K562 (cell line): ENCODE data around the gene LRRC26. TPM values are rescaled to one million over a fixed set of nuclear protein-coding genes. Genes with fewer than 3 reads are reported as not detected.

Experiments
- ATAC-seq: fragments of 200-7000 bp; cut with Tn5 transposase; 3 replicates; pipeline ENCODE4 v1.9.1; 2020; ENCODE audit warnings: moderate library complexity
- BruUV-seq: library from RNA; stranded (reverse); fragments of 400-500 nt; replicated peaks from 2 replicates; lab custom pipeline; 2021; lab: Mats Ljungman, UMichigan
- CTCF ChIA-PET: fragments of 300-600 bp; formaldehyde crosslinking; extraction: SDS; loops from one replicate; lab custom pipeline; 2021; ENCODE audit warnings: low intra/inter-chr PET ratio; lab: Yijun Ruan, JAX
- POLR2A ChIA-PET: fragments of 300-600, 350-650 bp; sonication (Branson Sonifier 250); formaldehyde crosslinking; extraction: SDS; loops from one replicate; lab custom pipeline; 2021; ENCODE audit warnings: antibody characterized with exemption, inconsistent platforms; lab: Yijun Ruan, JAX
- DNase-seq, 4 experiments: peaks; one replicate each; pipeline versions ENCODE4 v3.0.0 to v3.0.0-alpha.2; 2011 to 2018; ENCODE audit warnings: low spot score in 3 of 4, mixed read lengths in 3 of 4; ENCODE audit errors: extremely low read depth in 1 of 4
- FAIRE-seq: peaks from 2 replicates; lab custom pipeline; 2011; peaks lifted over from hg19 to GRCh38; lab: Jason Lieb, UNC
- H2AFZ ChIP-seq: 2 replicates; pipeline ENCODE4 v1.6.0; 2011; ENCODE audit warnings: low read depth, low read length, control low read depth, inconsistent platforms
- H3K27ac ChIP-seq: fragments of 200-600 bp; 3 replicates; pipeline ENCODE4 v1.8.0; 2011; ENCODE audit warnings: low read depth, mild to moderate bottlenecking, control low read depth, inconsistent platforms, low read length, moderate library complexity, mixed read lengths; ENCODE audit errors: extremely low read depth
- H3K27me3 ChIP-seq, 2 experiments: fragments of 300-600 bp in 1 of 2; 2 replicates in 1 of 2; 3 replicates in 1 of 2; pipeline versions ENCODE4 v1.6.0 to v1.8.0; 2011; ENCODE audit warnings: inconsistent platforms in 2 of 2, low read length in 2 of 2, mild to moderate bottlenecking in 1 of 2, mixed read lengths in 1 of 2, moderate library complexity in 1 of 2; ENCODE audit not compliant: control insufficient read depth in 2 of 2, insufficient read depth in 2 of 2
- H3K36me3 ChIP-seq: fragments of 300-600 bp; 3 replicates; pipeline ENCODE4 v1.8.0; 2011; ENCODE audit warnings: mild to moderate bottlenecking, low read length, inconsistent platforms; ENCODE audit not compliant: control insufficient read depth, insufficient read depth
- H3K4me1 ChIP-seq, 2 experiments: fragments of 200-600 bp in 1 of 2; replicated peaks in 1 of 2; 2 replicates in 1 of 2; 3 replicates in 1 of 2; pipeline versions ENCODE4 v1.5.1 to v1.8.0; 2011; ENCODE audit warnings: inconsistent platforms in 2 of 2, low read length in 2 of 2, mild to moderate bottlenecking in 1 of 2, mixed read lengths in 1 of 2, moderate library complexity in 1 of 2; ENCODE audit not compliant: control insufficient read depth in 2 of 2, insufficient read depth in 2 of 2
- H3K4me2 ChIP-seq: 2 replicates; pipeline ENCODE4 v1.6.1; 2011; ENCODE audit warnings: low read length, control low read depth, inconsistent platforms, mixed read lengths; ENCODE audit not compliant: insufficient read depth
- H3K4me3 ChIP-seq: fragments of 200-600 bp; sonication (generic), shearing (Covaris generic); 2 replicates; pipeline ENCODE4 v1.5.1; 2016; ENCODE audit warnings: control low read depth, inconsistent platforms
- H3K79me2 ChIP-seq: fragments of 200-600 bp; 3 replicates; pipeline ENCODE4 v1.8.0; 2011; ENCODE audit warnings: low read length, inconsistent platforms; ENCODE audit not compliant: control insufficient read depth, insufficient read depth
- H3K9ac ChIP-seq, 2 experiments: 2 replicates each; pipeline versions ENCODE4 v1.6.0 to v1.6.1; 2011; ENCODE audit warnings: low read depth in 2 of 2, low read length in 2 of 2, control low read depth in 1 of 2, inconsistent platforms in 1 of 2, mild to moderate bottlenecking in 1 of 2, mixed read lengths in 1 of 2; ENCODE audit not compliant: insufficient read depth in 1 of 2
- H3K9me1 ChIP-seq: one replicate; pipeline ENCODE4 v1.6.0; 2011; ENCODE audit warnings: inconsistent platforms, mild to moderate bottlenecking, low read length, moderate library complexity; ENCODE audit not compliant: control insufficient read depth, insufficient read depth
- H3K9me3 ChIP-seq: replicated peaks from 2 replicates; pipeline ENCODE4 v1.5.1; 2011; ENCODE audit warnings: low read depth, low read length, inconsistent platforms; ENCODE audit not compliant: control insufficient read depth, insufficient read depth
- H4K20me1 ChIP-seq: replicated peaks from 2 replicates; pipeline ENCODE4 v1.6.1; 2011; ENCODE audit warnings: low read length, inconsistent platforms, mixed read lengths; ENCODE audit not compliant: control insufficient read depth, insufficient read depth
- ATF1 ChIP-seq, 2 experiments: fragments of 450-650 bp in 1 of 2; IDR thresholded peaks; 2 replicates each; pipeline ENCODE4 v1.6.1; 2016; ENCODE audit warnings: missing compliant biosample characterization in 1 of 2, missing genetic modification characterization in 1 of 2
- CREM ChIP-seq: IDR thresholded peaks from 2 replicates; pipeline ENCODE4 v1.6.1; 2014; ENCODE audit warnings: antibody characterized with exemption, low read depth
- ILF3 ChIP-seq: fragments of 450-650 bp; IDR thresholded peaks from 2 replicates; pipeline ENCODE4 v1.6.1; 2018; ENCODE audit warnings: antibody characterized with exemption, mild to moderate bottlenecking, moderate library complexity, borderline replicate concordance
- KAT8 ChIP-seq: fragments of 450-650 bp; IDR thresholded peaks from 2 replicates; pipeline ENCODE4 v1.6.1; 2016; ENCODE audit warnings: low read depth, mild to moderate bottlenecking
- KDM1A ChIP-seq, 2 experiments: fragments of 450-650 bp; IDR thresholded peaks; 2 replicates each; pipeline ENCODE4 v1.6.1; 2016; ENCODE audit warnings: mild to moderate bottlenecking in 2 of 2
- MTA2 ChIP-seq: fragments of 450-650 bp; IDR thresholded peaks from 2 replicates; pipeline ENCODE4 v1.6.1; 2016; ENCODE audit warnings: low read depth
- NEUROD1 ChIP-seq: fragments of 150-350 bp; IDR thresholded peaks from 2 replicates; pipeline ENCODE4 v1.6.1; 2014; ENCODE audit warnings: borderline replicate concordance, low read length, low read depth; ENCODE audit not compliant: partially characterized antibody
- RCOR1 ChIP-seq, 2 experiments: IDR thresholded peaks; 2 replicates each; pipeline ENCODE4 v1.6.1; 2012; ENCODE audit warnings: low read depth in 2 of 2, low read length in 2 of 2, borderline replicate concordance in 1 of 2, improper control_type of control experiment in 1 of 2
- RFX1 ChIP-seq: fragments of 450-650 bp; IDR thresholded peaks from 2 replicates; pipeline ENCODE4 v1.6.1; 2016; ENCODE audit warnings: mild to moderate bottlenecking, moderate library complexity
- TAF1 ChIP-seq: IDR thresholded peaks from 2 replicates; pipeline ENCODE4 v1.6.1; 2011; ENCODE audit warnings: mild to moderate bottlenecking, low read length, moderate library complexity; ENCODE audit not compliant: insufficient read depth, control insufficient read depth, severe bottlenecking; ENCODE audit errors: extremely low read depth
- ZKSCAN1 ChIP-seq: fragments of 150-350 bp; IDR thresholded peaks from 2 replicates; pipeline ENCODE4 v1.6.1; 2016; ENCODE audit warnings: low read depth, low read length
- ZKSCAN3 ChIP-seq: fragments of 250-450 bp; sonication (Bioruptor Pico); IDR thresholded peaks from 2 replicates; pipeline ENCODE4 v1.4.0; 2020
- ZNF23 ChIP-seq: fragments of 250-450 bp; sonication (Bioruptor Pico); IDR thresholded peaks from 2 replicates; pipeline ENCODE4 v1.4.0; 2020; ENCODE audit warnings: mild to moderate bottlenecking
- WGBS: fragments of 100-300 bp; shearing (Covaris generic); methylation state at CpG from one replicate; pipeline ENCODE4 v1.1.6; 2016; ENCODE audit warnings: low coverage, mixed read lengths; ENCODE audit not compliant: insufficient coverage; ENCODE audit errors: missing lambda C conversion rate; 5-methylcytosine and 5-hydroxymethylcytosine counted together
- in situ Hi-C: fragments of 300-500 bp; cut with MboI; formaldehyde crosslinking; loops from 4 replicates; pipeline ENCODE4 v1.15.0; 2018; ENCODE audit warnings: inconsistent platforms, mixed read lengths
- intact Hi-C: fragments of 100-400 bp; cut with micrococcal nuclease; formaldehyde crosslinking; loops from 2 replicates; pipeline ENCODE4 v1.14.2; 2022
- polyA plus RNA-seq, 8 experiments: library from polyadenylated mRNA; depleted of rRNA in 4 of 8; stranded (reverse) in 5 of 8; unstranded in 3 of 8; fragments of >200 nt; fragmentation: Nextera tagmentation in 2 of 8; fragmentation: Illumina TruSeq in 1 of 8; extraction: Ambion mirVana in 2 of 8; extraction: Trizol in 1 of 8; gene quantifications; 2 replicates each; pipeline versions ENCODE4 v1.2.1 to v1.2.3, GENCODE V29; 2011 to 2014; ENCODE audit warnings: inconsistent platforms in 1 of 8, missing spikeins in 1 of 8
- total RNA-seq, 7 experiments: library from RNA; depleted of rRNA in 6 of 7; stranded (reverse); fragments of >200 nt in 6 of 7; fragmentation: Illumina TruSeq in 2 of 7; extraction: Trizol in 2 of 7; gene quantifications; 2 replicates each; pipeline versions ENCODE4 v1.2.1 to v1.2.3, GENCODE V29; 2011 to 2021; ENCODE audit warnings: low replicate concordance in 1 of 7
- TF ChIP-seq, protein P1 (sequence below): sonication (generic); formaldehyde crosslinking; IDR thresholded peaks from 2 replicates; pipeline ENCODE4 v1.8.1; 2022; ENCODE audit warnings: missing genetic modification reagents
- TF ChIP-seq, protein P2 (sequence below), 2 experiments: fragments of 450-650 bp in 1 of 2; sonication (generic) in 1 of 2; formaldehyde crosslinking in 1 of 2; IDR thresholded peaks in 1 of 2; conservative IDR thresholded peaks in 1 of 2; 2 replicates each; pipeline versions ENCODE4 v1.6.1 to v1.8.1; 2016 to 2023; ENCODE audit warnings: mild to moderate bottlenecking in 2 of 2, moderate library complexity in 2 of 2, inconsistent platforms in 1 of 2, missing genetic modification reagents in 1 of 2
- TF ChIP-seq, protein P3 (sequence below): fragments of 250-450 bp; sonication (Bioruptor Pico); IDR thresholded peaks from 2 replicates; pipeline ENCODE4 v1.8.0; 2021; ENCODE audit warnings: borderline replicate concordance, mild to moderate bottlenecking, moderate library complexity; ENCODE audit not compliant: poor library complexity, severe bottlenecking
- TF ChIP-seq, protein P4 (sequence below): fragments of 450-650 bp; IDR thresholded peaks from 2 replicates; pipeline ENCODE4 v1.7.0; 2016; ENCODE audit warnings: borderline replicate concordance

The LRRC26 gene
- total and polyA plus RNA-seq, 9 of the 15 experiments (the other 6 are each of a cell fraction or from before 2014, with no cell fraction given): not detected

DNA sequence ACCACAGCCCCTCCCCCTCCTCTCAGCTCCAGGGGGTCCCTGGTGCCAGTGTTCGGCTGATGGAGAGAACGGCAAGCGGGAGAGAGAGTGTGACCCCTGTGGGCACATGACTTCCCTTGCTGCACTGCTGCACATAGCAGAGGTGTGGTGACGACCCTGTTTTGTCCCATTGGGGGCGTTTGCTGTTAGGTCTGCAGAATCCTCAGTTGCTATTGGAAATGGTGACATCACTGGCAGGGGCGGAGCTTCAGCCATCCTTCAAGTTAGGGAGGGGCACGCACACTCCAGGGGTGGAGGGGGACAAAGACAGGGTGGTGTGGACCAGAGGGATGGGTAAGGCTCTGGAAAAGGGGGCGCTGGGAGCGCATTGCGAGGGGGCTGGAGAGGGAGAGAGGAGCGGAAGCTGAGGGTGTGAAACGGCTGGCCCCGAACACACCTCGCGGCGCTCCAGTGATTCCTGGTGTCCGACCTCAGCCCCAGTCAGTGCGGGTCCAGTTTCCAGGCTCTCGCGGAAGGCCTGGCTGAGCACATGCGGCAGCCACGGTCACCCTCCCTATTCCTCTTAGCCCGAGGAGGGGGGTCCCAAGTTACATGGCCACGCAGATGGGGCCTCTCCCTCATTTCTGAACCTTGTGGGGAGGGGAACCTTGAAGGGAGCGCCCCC lies 31.7 kb downstream of the LRRC26 start:
- WGBS: 7% methylated on average over 21 of the region's 25 CpGs
- in situ Hi-C loops: no loop called here
- no peaks in the 10 kb centered on the region for H3K79me2 ChIP-seq
- no peak overlapping the region for H3K27ac ChIP-seq
- DNase-seq (peak; percentile 51 to 61 (median 55)), ATAC-seq (peak; percentile 67), FAIRE-seq (no peak)
- no peaks in the 10 kb centered on the region for H3K9me1 ChIP-seq
- ChIA-PET POLR2A (interaction anchor here (0.7 to 2.5 kb wide), 5 partner anchors 8 to 51 kb away, joined by 3 to 22 read pairs (median 3); no protein-coding TSS in a partner anchor), CTCF (no interaction called here)
- H2AFZ ChIP-seq: no peak overlapping the region
- no peaks in the 10 kb centered on the region for H3K36me3 ChIP-seq
- H3K9ac ChIP-seq: no peak overlapping the region
- H3K4me3 ChIP-seq: no peak overlapping the region
- peaks cover 0 to 52% of the 10 kb centered on the region in 2 experiments; a peak in 2 of 5 replicates for H3K4me1 ChIP-seq
- no peaks in the 10 kb centered on the region for H3K9me3 ChIP-seq
- H3K27me3 ChIP-seq: peaks cover 43 to 76% of the 10 kb centered on the region in 2 experiments; a peak in 4 of 5 replicates
- H3K4me2 ChIP-seq: no peak overlapping the region
- BruUV-seq: no TSS peak
- intact Hi-C loops: no loop called here
- H4K20me1 ChIP-seq: peaks cover 19% of the 10 kb centered on the region
- no peak for TF ChIP-seq ILF3
- TF ChIP-seq KAT8: no peak
- 0 out of 4 replicates have a peak, but pooled peaks of 1 of the 2 experiments have one; percentile 41 for TF ChIP-seq KDM1A (IDR thresholded peaks at IDR 0.05)
- peak; percentile 54; the same call in 1 of the 2 replicates for TF ChIP-seq CREM
- TF ChIP-seq ZNF23 (CRISPR knock-in tag): no peak
- TF ChIP-seq, protein P1, sequence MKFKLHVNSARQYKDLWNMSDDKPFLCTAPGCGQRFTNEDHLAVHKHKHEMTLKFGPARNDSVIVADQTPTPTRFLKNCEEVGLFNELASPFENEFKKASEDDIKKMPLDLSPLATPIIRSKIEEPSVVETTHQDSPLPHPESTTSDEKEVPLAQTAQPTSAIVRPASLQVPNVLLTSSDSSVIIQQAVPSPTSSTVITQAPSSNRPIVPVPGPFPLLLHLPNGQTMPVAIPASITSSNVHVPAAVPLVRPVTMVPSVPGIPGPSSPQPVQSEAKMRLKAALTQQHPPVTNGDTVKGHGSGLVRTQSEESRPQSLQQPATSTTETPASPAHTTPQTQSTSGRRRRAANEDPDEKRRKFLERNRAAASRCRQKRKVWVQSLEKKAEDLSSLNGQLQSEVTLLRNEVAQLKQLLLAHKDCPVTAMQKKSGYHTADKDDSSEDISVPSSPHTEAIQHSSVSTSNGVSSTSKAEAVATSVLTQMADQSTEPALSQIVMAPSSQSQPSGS (CRISPR knock-in tag): peak; percentile 66; the same call in 1 of the 2 replicates
- TF ChIP-seq ZKSCAN3 (CRISPR knock-in tag): no peak
- TF ChIP-seq, protein P2, sequence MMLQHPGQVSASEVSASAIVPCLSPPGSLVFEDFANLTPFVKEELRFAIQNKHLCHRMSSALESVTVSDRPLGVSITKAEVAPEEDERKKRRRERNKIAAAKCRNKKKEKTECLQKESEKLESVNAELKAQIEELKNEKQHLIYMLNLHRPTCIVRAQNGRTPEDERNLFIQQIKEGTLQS (IDR thresholded peaks at IDR 0.05): 0 out of 2 replicates have a peak, but pooled peaks have one; percentile 34
- TF ChIP-seq, protein P2 (CRISPR knock-in tag; conservative IDR thresholded peaks at IDR 0.05): no peak
- TF ChIP-seq MTA2: no peak
- no peak for TF ChIP-seq NEUROD1
- TF ChIP-seq ZKSCAN1: no peak
- peak in 1 of 2 experiments; percentile 62; a peak in 2 of 4 replicates for TF ChIP-seq RCOR1 (IDR thresholded peaks at IDR 0.05; ENCODE audit: borderline replicate concordance in 1 of 2, low read depth in 2 of 2, low read length in 2 of 2)
- TF ChIP-seq RFX1: peak; percentile 82
- TF ChIP-seq TAF1: no peak
- TF ChIP-seq, protein P3, sequence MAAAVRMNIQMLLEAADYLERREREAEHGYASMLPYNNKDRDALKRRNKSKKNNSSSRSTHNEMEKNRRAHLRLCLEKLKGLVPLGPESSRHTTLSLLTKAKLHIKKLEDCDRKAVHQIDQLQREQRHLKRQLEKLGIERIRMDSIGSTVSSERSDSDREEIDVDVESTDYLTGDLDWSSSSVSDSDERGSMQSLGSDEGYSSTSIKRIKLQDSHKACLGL (CRISPR knock-in tag): no peak
- no peak for TF ChIP-seq ATF1 (CRISPR knock-in tag; IDR thresholded peaks at IDR 0.05)
- TF ChIP-seq ATF1 (tag; IDR thresholded peaks at IDR 0.05): peak; percentile 66
- TF ChIP-seq, protein P4, sequence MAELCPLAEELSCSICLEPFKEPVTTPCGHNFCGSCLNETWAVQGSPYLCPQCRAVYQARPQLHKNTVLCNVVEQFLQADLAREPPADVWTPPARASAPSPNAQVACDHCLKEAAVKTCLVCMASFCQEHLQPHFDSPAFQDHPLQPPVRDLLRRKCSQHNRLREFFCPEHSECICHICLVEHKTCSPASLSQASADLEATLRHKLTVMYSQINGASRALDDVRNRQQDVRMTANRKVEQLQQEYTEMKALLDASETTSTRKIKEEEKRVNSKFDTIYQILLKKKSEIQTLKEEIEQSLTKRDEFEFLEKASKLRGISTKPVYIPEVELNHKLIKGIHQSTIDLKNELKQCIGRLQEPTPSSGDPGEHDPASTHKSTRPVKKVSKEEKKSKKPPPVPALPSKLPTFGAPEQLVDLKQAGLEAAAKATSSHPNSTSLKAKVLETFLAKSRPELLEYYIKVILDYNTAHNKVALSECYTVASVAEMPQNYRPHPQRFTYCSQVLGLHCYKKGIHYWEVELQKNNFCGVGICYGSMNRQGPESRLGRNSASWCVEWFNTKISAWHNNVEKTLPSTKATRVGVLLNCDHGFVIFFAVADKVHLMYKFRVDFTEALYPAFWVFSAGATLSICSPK: no peak
